GM21723 (cell line): ENCODE data around the gene NRXN3.

Experiments
- ATAC-seq: cut with Tn5 transposase; IDR thresholded peaks from one replicate; pipeline ENCODE4 v1.9.1; 2021; ENCODE audit warnings: mild to moderate bottlenecking, moderate library complexity; ENCODE audit not compliant: unreplicated experiment

Gene NRXN3

GRCh38 chr14:79899610-79900009 is 1729.4 kb downstream of the NRXN3 start:
- ATAC-seq: no peak

GRCh38 chr14:79904497-79904896 is 1734.3 kb downstream of the NRXN3 start:
- no peak for ATAC-seq

GRCh38 chr14:79906994-79907393 is 1736.8 kb downstream of the NRXN3 start:
- no peak for ATAC-seq

- no peak for ATAC-seq
Measured at GRCh38 chr14:79910086-79910485, 1739.9 kb downstream of the NRXN3 start.

GRCh38 chr14:79911744-79912143 is 1741.6 kb downstream of the NRXN3 start:
- no peak for ATAC-seq

- no peak for ATAC-seq
Measured at GRCh38 chr14:79914595-79914994, 1744.4 kb downstream of the NRXN3 start.

- no peak for ATAC-seq
Measured at GRCh38 chr14:79915406-79915805, 1745.2 kb downstream of the NRXN3 start.

GRCh38 chr14:79916281-79916680 is 1746.1 kb downstream of the NRXN3 start:
- ATAC-seq: no peak

- no peak for ATAC-seq
Measured at GRCh38 chr14:79916892-79917291, 1746.7 kb downstream of the NRXN3 start.
